Endothelial cell of umbilical vein (primary cell): ENCODE data around the gene KERA. TPM values are rescaled to one million over a fixed set of nuclear protein-coding genes. Genes with fewer than 3 reads are reported as not detected.

ENCODE experiments used
- BruUV-seq: library from RNA; stranded (reverse); fragments of 400-500 nt; replicated peaks from 2 replicates; lab custom pipeline; 2021; lab: Mats Ljungman, UMichigan
- CTCF ChIA-PET: fragments of 300-600, 350-600 bp; sonication (Branson Sonifier 250); formaldehyde crosslinking; loops from one replicate; lab custom pipeline; 2021; ENCODE audit warnings: antibody characterized with exemption, inconsistent platforms; lab: Charles Lee
- POLR2A ChIA-PET: fragments of 300-600, 350-600 bp; sonication (Branson Sonifier 250); formaldehyde crosslinking; loops from one replicate; lab custom pipeline; 2021; ENCODE audit warnings: antibody characterized with exemption, inconsistent platforms; lab: Charles Lee
- DNase-seq: peaks from one replicate; pipeline ENCODE4 v3.0.0-alpha.2; 2011; ENCODE audit warnings: low read depth, low spot score
- FAIRE-seq: peaks from 2 replicates; lab custom pipeline; 2011; peaks lifted over from hg19 to GRCh38; lab: Jason Lieb, UNC
- H2AFZ ChIP-seq: 2 replicates; pipeline ENCODE4 v1.6.0; 2012; ENCODE audit warnings: low read depth, low read length, control low read depth, inconsistent platforms
- H3K27ac ChIP-seq: 2 replicates; pipeline ENCODE4 v1.5.1; 2011; ENCODE audit warnings: low read depth, mild to moderate bottlenecking, control low read depth, low read length, moderate library complexity; ENCODE audit not compliant: insufficient read depth
- H3K27me3 ChIP-seq, 2 experiments: 2 replicates each; pipeline versions ENCODE4 v1.6.0 to v1.6.1; 2011; ENCODE audit warnings: low read length in 2 of 2, mixed read lengths in 1 of 2; ENCODE audit not compliant: control insufficient read depth in 2 of 2, insufficient read depth in 2 of 2
- H3K36me3 ChIP-seq, 2 experiments: 2 replicates in 1 of 2; 3 replicates in 1 of 2; pipeline ENCODE4 v1.5.1; 2011; ENCODE audit warnings: low read length in 2 of 2, mild to moderate bottlenecking in 1 of 2, moderate library complexity in 1 of 2; ENCODE audit not compliant: control insufficient read depth in 2 of 2, insufficient read depth in 2 of 2; ENCODE audit errors: extremely low read depth in 1 of 2
- H3K4me1 ChIP-seq: 3 replicates; pipeline ENCODE4 v1.5.1; 2011; ENCODE audit warnings: mild to moderate bottlenecking, low read length; ENCODE audit not compliant: control insufficient read depth, insufficient read depth; ENCODE audit errors: extremely low read depth
- H3K4me2 ChIP-seq: 2 replicates; pipeline ENCODE4 v1.6.1; 2011; ENCODE audit warnings: low read length, control low read depth, mixed read lengths; ENCODE audit not compliant: insufficient read depth
- H3K4me3 ChIP-seq, 3 experiments: fragments of 200-600 bp in 1 of 3; sonication (generic), shearing (Covaris generic) in 1 of 3; replicated peaks in 1 of 3; 2 replicates each; pipeline ENCODE4 v1.5.1; 2011 to 2016; ENCODE audit warnings: control low read depth in 3 of 3, low read length in 3 of 3, mild to moderate bottlenecking in 2 of 3, inconsistent platforms in 1 of 3, low read depth in 1 of 3, moderate library complexity in 1 of 3; ENCODE audit not compliant: insufficient read depth in 1 of 3
- H3K79me2 ChIP-seq: 2 replicates; pipeline ENCODE4 v1.6.0; 2012; ENCODE audit warnings: low read length, inconsistent platforms; ENCODE audit not compliant: control insufficient read depth, insufficient read depth
- H3K9ac ChIP-seq: replicated peaks from 2 replicates; pipeline ENCODE3; 2011; ENCODE audit warnings: low read length, control low read depth; ENCODE audit not compliant: insufficient read depth; ENCODE audit errors: extremely low read depth
- H3K9me1 ChIP-seq: replicated peaks from 3 replicates; pipeline ENCODE4 v1.6.0; 2011; ENCODE audit warnings: mild to moderate bottlenecking, low read length; ENCODE audit not compliant: control insufficient read depth, insufficient read depth; ENCODE audit errors: extremely low read depth
- H3K9me3 ChIP-seq: replicated peaks from 2 replicates; pipeline ENCODE4 v1.5.1; 2012; ENCODE audit warnings: low read length, inconsistent platforms; ENCODE audit not compliant: control insufficient read depth, insufficient read depth
- H4K20me1 ChIP-seq: replicated peaks from 2 replicates; pipeline ENCODE3; 2011; ENCODE audit warnings: mild to moderate bottlenecking, low read length; ENCODE audit not compliant: control insufficient read depth, insufficient read depth; ENCODE audit errors: extremely low read depth
- EZH2 ChIP-seq: IDR thresholded peaks from 2 replicates; pipeline ENCODE4 v1.6.1; 2012; ENCODE audit warnings: borderline replicate concordance, low read depth, mild to moderate bottlenecking, moderate library complexity, low read length, inconsistent platforms; ENCODE audit not compliant: severe bottlenecking
- FOS ChIP-seq: IDR thresholded peaks from 2 replicates; pipeline ENCODE4 v1.6.1; 2011; ENCODE audit warnings: mild to moderate bottlenecking, low read length, moderate library complexity, borderline replicate concordance; ENCODE audit not compliant: insufficient read depth
- GATA2 ChIP-seq: IDR thresholded peaks from 2 replicates; pipeline ENCODE4 v1.7.0; 2011; ENCODE audit warnings: low read depth, mild to moderate bottlenecking, moderate library complexity, mixed read lengths, low read length; ENCODE audit not compliant: insufficient read length, insufficient read depth
- JUN ChIP-seq: IDR thresholded peaks from 2 replicates; pipeline ENCODE4 v1.6.1; 2011; ENCODE audit warnings: borderline replicate concordance, low read depth; ENCODE audit not compliant: insufficient read length, insufficient read depth
- MYC ChIP-seq: IDR thresholded peaks from one replicate; pipeline ENCODE4 v1.6.1; 2011; ENCODE audit warnings: mild to moderate bottlenecking, low read depth, low read length
- POLR2A ChIP-seq: IDR thresholded peaks from 2 replicates; pipeline ENCODE4 v1.6.1; 2012; ENCODE audit warnings: low read depth, mild to moderate bottlenecking, control low read depth, low read length
- POLR2AphosphoS5 ChIP-seq: IDR thresholded peaks from 2 replicates; pipeline ENCODE4 v1.6.1; 2012; ENCODE audit warnings: low read depth, mild to moderate bottlenecking, control low read depth, low read length, moderate library complexity; ENCODE audit not compliant: insufficient read depth
- dilution Hi-C: fragments of 300-500 bp; cut with MboI; formaldehyde crosslinking; loops from one replicate; pipeline ENCODE4 v1.15.0; 2019; ENCODE audit warnings: low sequenced_read_pairs; ENCODE audit not compliant: extremely low pct_ligation_motif_present
- intact Hi-C: fragments of 100-400 bp; cut with micrococcal nuclease; formaldehyde crosslinking; loops from one replicate; pipeline ENCODE4 v1.10.0; 2022
- polyA plus RNA-seq, 4 experiments: library from polyadenylated mRNA; depleted of rRNA in 3 of 4; stranded (reverse) in 3 of 4; unstranded in 1 of 4; fragments of >200 nt; gene quantifications; 2 replicates each; pipeline versions ENCODE4 v1.2.1 to v1.2.3, GENCODE V29; 2011 to 2012; ENCODE audit warnings: missing spikeins in 1 of 4
- total RNA-seq: library from RNA; stranded (reverse); gene quantifications from 2 replicates; pipeline ENCODE4 v1.2.3, GENCODE V29; 2021
- TF ChIP-seq, protein P1 (sequence below), 2 donors: IDR thresholded peaks; 1 replicate in 1 of 2; 2 replicates in 1 of 2; pipeline ENCODE4 v1.5.1; 2011; ENCODE audit warnings: low read length in 2 of 2, mild to moderate bottlenecking in 2 of 2, moderate library complexity in 2 of 2, control low read depth in 1 of 2, inconsistent platforms in 1 of 2, low read depth in 1 of 2; ENCODE audit not compliant: insufficient read depth in 1 of 2; ENCODE audit errors: extremely low read depth in 1 of 2
- TF ChIP-seq, protein P2 (sequence below): IDR thresholded peaks from 2 replicates; pipeline ENCODE4 v1.6.1; 2011; ENCODE audit not compliant: insufficient read depth, insufficient read length

Gene KERA
- total and polyA plus RNA-seq, 2 donors (not counting 3 experiments of a cell fraction or from before 2014, with no cell fraction given): not detected

DNA sequence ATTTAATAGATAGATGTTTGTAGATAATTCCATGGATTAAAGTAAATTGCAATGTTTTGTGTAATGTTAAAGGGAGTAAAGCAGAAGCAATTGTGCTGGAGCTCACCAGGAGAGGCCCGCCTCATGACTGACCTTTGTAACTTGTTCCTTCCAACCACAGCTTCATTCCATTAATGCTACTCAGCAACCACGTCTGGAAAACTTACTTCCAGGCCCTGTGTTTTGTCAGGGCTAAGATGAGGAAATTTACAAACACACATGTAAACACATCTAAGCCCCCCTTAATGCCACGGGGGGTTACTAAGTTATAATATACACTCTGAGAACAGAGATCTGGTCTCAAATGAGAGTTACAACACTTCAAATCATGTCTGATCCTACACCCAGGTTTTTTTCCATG, 41.1 kb upstream of the KERA start:
- BruUV-seq: no TSS peak
- no peaks in the 10 kb centered on the region for H3K36me3 ChIP-seq
- intact Hi-C loops: no loop called here
- H3K27me3 ChIP-seq: no peaks in the 10 kb centered on the region
- H2AFZ ChIP-seq: peak overlapping the region; percentile 51
- H3K9ac ChIP-seq: no peak overlapping the region
- DNase-seq (no peak), FAIRE-seq (no peak)
- POLR2A ChIA-PET: no interaction called here
- TF ChIP-seq, protein P1, sequence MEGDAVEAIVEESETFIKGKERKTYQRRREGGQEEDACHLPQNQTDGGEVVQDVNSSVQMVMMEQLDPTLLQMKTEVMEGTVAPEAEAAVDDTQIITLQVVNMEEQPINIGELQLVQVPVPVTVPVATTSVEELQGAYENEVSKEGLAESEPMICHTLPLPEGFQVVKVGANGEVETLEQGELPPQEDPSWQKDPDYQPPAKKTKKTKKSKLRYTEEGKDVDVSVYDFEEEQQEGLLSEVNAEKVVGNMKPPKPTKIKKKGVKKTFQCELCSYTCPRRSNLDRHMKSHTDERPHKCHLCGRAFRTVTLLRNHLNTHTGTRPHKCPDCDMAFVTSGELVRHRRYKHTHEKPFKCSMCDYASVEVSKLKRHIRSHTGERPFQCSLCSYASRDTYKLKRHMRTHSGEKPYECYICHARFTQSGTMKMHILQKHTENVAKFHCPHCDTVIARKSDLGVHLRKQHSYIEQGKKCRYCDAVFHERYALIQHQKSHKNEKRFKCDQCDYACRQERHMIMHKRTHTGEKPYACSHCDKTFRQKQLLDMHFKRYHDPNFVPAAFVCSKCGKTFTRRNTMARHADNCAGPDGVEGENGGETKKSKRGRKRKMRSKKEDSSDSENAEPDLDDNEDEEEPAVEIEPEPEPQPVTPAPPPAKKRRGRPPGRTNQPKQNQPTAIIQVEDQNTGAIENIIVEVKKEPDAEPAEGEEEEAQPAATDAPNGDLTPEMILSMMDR (IDR thresholded peaks at IDR 0.05; ENCODE audit: extremely low read depth in 1 of 2, insufficient read depth in 1 of 2, low read depth in 1 of 2, low read length in 2 of 2): no peak
- TF ChIP-seq GATA2 (no peak), JUN (no peak), FOS (no peak), EZH2 (no peak), POLR2A (no peak), MYC (no peak), POLR2AphosphoS5 (no peak)
- TF ChIP-seq, protein P2, sequence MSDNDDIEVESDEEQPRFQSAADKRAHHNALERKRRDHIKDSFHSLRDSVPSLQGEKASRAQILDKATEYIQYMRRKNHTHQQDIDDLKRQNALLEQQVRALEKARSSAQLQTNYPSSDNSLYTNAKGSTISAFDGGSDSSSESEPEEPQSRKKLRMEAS: no peak
- dilution Hi-C loops: no loop called here
- H3K27ac ChIP-seq: no peak overlapping the region
- CTCF ChIA-PET: interaction anchor here (1.3 to 2.6 kb wide), 3 partner anchors 10 to 14 kb away, joined by 3 to 14 read pairs (median 3); no protein-coding TSS in a partner anchor
- H3K4me1 ChIP-seq: no peaks in the 10 kb centered on the region
- H3K9me3 ChIP-seq: no peaks in the 10 kb centered on the region
- no peaks in the 10 kb centered on the region for H3K9me1 ChIP-seq
- no peak overlapping the region for H3K4me3 ChIP-seq
- no peaks in the 10 kb centered on the region for H4K20me1 ChIP-seq
- H3K79me2 ChIP-seq: no peaks in the 10 kb centered on the region
- no peak overlapping the region for H3K4me2 ChIP-seq
